Activated naive CD4-positive, alpha-beta T cell treated with anti-CD3 and anti-CD28 coated beads, Interleukin-2, amount 50 U/mL, for 72 hours (primary cell): ENCODE measurements around the gene WDR27. TPM values are rescaled to one million over a fixed set of nuclear protein-coding genes. Genes with fewer than 3 reads are reported as not detected.
"Not testable (repeated sequence)": the region's sequence is repeated elsewhere in the genome, so short reads cannot be mapped to it uniquely, and the experiment has no call there.

Experiments used
- ATAC-seq, 2 donors: fragments of 150-1000 bp; cut with Tn5 transposase; 2 replicates each; pipeline ENCODE4 v1.10.0; 2021; ENCODE audit warnings: mild to moderate bottlenecking in 2 of 2, moderate library complexity in 2 of 2
- DNase-seq, 2 donors: peaks; one replicate each; pipeline ENCODE4 v3.0.0; 2021 to 2022; ENCODE audit warnings: low spot score in 2 of 2
- H3K27ac Mint-ChIP-seq, 2 donors: one replicate each; pipeline ENCODE4 v1.8.0; 2022; ENCODE audit warnings: mild to moderate bottlenecking in 2 of 2, mixed read lengths in 2 of 2
- H3K36me3 Mint-ChIP-seq, 2 donors: one replicate each; pipeline ENCODE4 v1.8.0; 2022; ENCODE audit warnings: mixed read lengths in 2 of 2
- H3K9me3 Mint-ChIP-seq, 2 donors: one replicate each; pipeline ENCODE4 v1.8.0; 2022; ENCODE audit warnings: mixed read lengths in 2 of 2
- total RNA-seq, 2 donors: library from RNA; stranded (reverse); gene quantifications; one replicate each; pipeline ENCODE4 v1.2.3, GENCODE V29; 2022

WDR27 gene
- total RNA-seq, 2 donors from 2014 or later = 28.9 to 48.1 TPM

GRCh38 chr6:169490830-169491229 lies 211.0 kb downstream of the WDR27 start:
- Mint-ChIP-seq H3K27ac (no peak overlapping the region), H3K36me3 (no peaks in the 10 kb centered on the region), H3K9me3 (no peaks in the 10 kb centered on the region)
- no peak for ATAC-seq
- no peak for DNase-seq

GRCh38 chr6:169490246-169490641 lies 211.6 kb downstream of the WDR27 start:
- ATAC-seq = no peak

DNA sequence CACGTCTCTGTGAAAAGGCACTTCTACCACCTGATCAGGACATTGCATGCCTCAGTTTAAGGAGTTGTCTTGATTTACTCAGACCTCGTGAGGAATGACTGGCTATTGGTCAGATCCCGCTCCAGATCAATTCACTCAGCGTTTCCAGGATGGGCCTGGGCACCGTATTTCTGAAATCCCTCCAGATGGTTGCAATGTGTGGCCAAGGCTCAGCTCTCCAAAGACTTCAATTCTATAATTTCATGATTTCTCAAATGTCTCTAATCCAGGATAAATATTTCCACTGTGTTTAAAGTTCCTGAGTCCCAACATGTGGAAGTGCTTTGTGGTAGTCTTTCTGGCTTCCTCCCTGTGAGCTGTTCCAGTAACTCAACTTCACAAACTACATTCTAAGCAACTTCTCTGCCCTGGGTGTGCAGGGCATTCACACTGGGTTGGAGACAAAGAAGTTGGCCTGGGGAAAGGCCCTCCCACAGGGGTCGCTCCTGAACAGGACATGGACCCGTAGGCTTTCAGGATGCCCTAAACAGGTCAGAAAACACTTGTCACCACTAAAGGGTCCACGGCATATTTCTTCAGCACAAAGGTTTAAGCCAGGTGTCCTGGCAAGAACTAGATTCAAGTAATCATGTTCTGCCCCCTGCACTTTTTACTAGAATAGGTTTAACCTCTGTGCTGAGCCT lies 212.1 kb downstream of the WDR27 start:
- Mint-ChIP-seq H3K27ac (no peak overlapping the region), H3K9me3 (peaks cover 0 to 2% of the 10 kb centered on the region in 2 donors), H3K36me3 (peaks cover 0 to 9% of the 10 kb centered on the region in 2 donors)
- DNase-seq (no peak), ATAC-seq (no peak)

More at GRCh38 chr6:169490246-169490641, 211.6 kb downstream of the WDR27 start:
- DNase-seq = no peak
- Mint-ChIP-seq H3K9me3 (no peaks in the 10 kb centered on the region), H3K27ac (no peak overlapping the region), H3K36me3 (peaks cover 0 to 5% of the 10 kb centered on the region in 2 donors)

DNA sequence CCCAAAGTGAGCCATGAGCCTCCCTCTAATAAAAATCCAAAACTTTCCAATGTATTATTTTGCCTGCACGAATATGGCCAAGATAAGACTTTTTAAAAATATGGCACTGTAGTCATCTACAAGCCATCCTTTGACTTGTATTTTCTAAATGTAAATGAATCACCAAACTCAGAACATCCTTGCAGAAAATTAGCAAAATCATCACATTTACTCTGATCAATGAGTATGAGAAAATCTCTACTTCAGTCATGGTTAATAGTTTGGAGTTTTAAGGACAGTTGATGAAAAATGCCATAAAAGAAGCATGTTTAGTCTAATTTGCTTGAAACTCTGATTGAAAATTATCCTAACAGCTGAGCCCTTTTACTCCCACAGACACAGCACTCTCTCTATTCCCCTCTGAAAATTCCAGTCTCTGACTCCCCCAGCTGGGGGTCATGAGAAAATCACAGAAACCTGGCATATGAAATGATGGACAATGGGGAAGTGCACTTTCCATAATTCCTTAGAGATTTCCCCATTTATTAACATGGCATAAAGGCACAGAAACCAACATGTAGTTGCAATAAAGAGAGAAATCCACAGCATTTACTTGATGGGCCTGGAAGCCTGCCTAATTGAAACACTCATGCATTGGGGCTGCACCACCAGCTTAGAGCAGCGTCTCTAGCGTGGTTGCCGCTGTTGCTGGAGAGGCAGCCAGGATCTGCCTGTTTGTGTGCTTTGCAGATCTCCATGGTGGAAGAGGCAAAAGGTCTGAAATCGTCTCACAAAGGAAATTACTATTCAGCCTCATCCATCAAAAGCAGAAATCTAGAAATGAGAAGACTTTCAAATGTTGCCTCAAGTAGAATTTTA lies 214.0 kb downstream of the WDR27 start:
- H3K27ac Mint-ChIP-seq = no peak overlapping the region
- H3K9me3 Mint-ChIP-seq = peaks cover 9 to 15% of the 10 kb centered on the region in 2 donors
- no peak for ATAC-seq
- DNase-seq = no peak
- H3K36me3 Mint-ChIP-seq = peaks cover 5 to 27% of the 10 kb centered on the region in 2 donors

GRCh38 chr6:169479783-169480495 lies 221.9 kb downstream of the WDR27 start:
- no peak for ATAC-seq
- H3K27ac Mint-ChIP-seq = no peak overlapping the region
- peaks cover 19 to 62% of the 10 kb centered on the region in 2 donors for H3K36me3 Mint-ChIP-seq
- H3K9me3 Mint-ChIP-seq = peaks cover 37 to 38% of the 10 kb centered on the region in 2 donors
- DNase-seq = no peak

DNA sequence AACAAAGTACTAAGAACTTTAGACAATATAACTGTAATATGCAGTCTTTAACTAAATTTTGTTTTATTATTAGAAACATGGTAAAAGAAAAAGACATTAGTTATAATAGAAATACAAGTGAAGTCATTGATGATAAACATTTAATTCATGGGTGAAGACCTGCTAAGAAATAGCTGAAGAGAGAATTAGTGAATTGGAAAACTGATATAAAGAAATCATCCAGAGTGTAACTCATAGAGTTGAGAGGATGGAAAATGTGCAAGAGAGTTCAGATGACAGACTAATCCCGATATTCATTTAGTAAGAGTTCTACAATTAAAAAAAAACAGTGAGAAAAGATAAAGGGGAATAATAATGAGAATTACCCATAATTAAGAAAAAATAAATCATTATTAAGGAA lies 227.5 kb downstream of the WDR27 start:
- Mint-ChIP-seq H3K27ac (no peak overlapping the region), H3K36me3 (peaks cover 13 to 38% of the 10 kb centered on the region in 2 donors), H3K9me3 (peaks cover 20 to 24% of the 10 kb centered on the region in 2 donors)
- ATAC-seq = no peak
- DNase-seq = no peak

GRCh38 chr6:169473663-169474062 lies 228.2 kb downstream of the WDR27 start:
- Mint-ChIP-seq H3K36me3 (peaks cover 20 to 39% of the 10 kb centered on the region in 2 donors), H3K27ac (no peak overlapping the region), H3K9me3 (peaks cover 25 to 30% of the 10 kb centered on the region in 2 donors)
- ATAC-seq (no peak), DNase-seq (no peak)

DNA sequence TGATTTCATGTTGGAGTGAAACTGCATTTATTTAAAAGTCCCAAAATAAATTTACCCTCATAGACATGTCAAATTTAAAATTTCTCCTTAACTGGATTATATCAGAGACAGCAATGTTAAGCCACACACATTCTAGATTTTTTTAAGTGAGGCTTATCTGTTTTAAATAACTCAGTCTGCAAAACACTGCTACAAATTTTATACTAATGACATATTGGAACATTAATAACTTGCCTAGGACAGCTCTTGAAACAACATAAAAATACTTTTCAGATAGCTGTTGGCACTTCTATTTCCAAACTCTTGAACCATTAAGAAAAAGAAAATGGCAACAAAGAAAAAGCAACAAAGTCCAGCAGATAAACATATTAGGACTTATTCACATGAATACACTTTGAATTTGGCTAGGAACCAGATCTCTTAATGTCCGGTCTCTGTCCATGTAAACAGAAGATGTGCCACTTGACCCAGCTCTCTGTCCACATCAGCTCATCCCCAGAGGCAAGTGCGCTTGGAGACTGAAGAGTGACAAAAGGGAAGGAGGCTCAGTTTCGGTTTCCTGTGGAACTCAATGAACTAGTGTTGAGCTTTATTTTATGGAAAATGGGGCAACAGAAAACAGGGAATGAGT lies 228.9 kb downstream of the WDR27 start:
- H3K9me3 Mint-ChIP-seq = peaks cover 30 to 35% of the 10 kb centered on the region in 2 donors

GRCh38 chr6:169470790-169471189 lies 231.0 kb downstream of the WDR27 start:
- Mint-ChIP-seq H3K27ac (no peak overlapping the region), H3K36me3 (peaks cover 30 to 52% of the 10 kb centered on the region in 2 donors), H3K9me3 (peaks cover 25 to 30% of the 10 kb centered on the region in 2 donors)
- ATAC-seq (no peak), DNase-seq (no peak)

More for the DNA sequence above, 228.9 kb downstream of the WDR27 start:
- H3K27ac Mint-ChIP-seq = no peak overlapping the region
- peaks cover 25 to 44% of the 10 kb centered on the region in 2 donors for H3K36me3 Mint-ChIP-seq
- no peak for DNase-seq
- ATAC-seq = no peak

- Mint-ChIP-seq H3K9me3 (peaks cover 21% of the 10 kb centered on the region in 2 donors), H3K36me3 (peaks cover 24 to 47% of the 10 kb centered on the region in 2 donors), H3K27ac (no peak overlapping the region)
- ATAC-seq = no peak
- no peak for DNase-seq
Measured at GRCh38 chr6:169469028-169469427, 232.8 kb downstream of the WDR27 start.

DNA sequence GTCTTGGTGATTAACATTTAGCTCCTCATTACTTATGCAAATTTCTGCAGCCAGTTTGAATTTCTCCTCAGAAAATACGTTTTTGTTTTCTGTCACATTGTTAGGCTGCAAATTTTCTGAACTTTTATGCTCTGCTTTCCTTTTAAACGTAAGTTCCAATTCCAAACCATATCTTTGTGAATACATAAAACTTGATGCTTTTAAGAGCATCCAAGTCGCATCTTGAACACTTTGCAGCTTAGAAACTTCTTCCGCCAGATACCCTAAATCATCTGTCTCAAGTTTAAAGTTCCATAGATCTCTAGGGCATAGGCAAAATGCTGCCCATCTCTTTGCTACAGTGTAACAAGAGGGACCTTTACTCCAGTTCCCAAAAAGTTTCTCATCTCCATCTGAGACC lies 234.1 kb downstream of the WDR27 start:
- Mint-ChIP-seq H3K36me3 (peaks cover 24 to 40% of the 10 kb centered on the region in 2 donors), H3K9me3 (peaks cover 21% of the 10 kb centered on the region in 2 donors)
- H3K27ac Mint-ChIP-seq, ATAC-seq, DNase-seq: not testable (repeated sequence)

GRCh38 chr6:169466256-169466655 lies 235.6 kb downstream of the WDR27 start:
- not testable (repeated sequence) for DNase-seq, H3K27ac Mint-ChIP-seq, ATAC-seq
- peaks cover 21 to 25% of the 10 kb centered on the region in 2 donors for H3K9me3 Mint-ChIP-seq
- H3K36me3 Mint-ChIP-seq = peaks cover 24 to 40% of the 10 kb centered on the region in 2 donors

GRCh38 chr6:169457762-169458161 lies 244.1 kb downstream of the WDR27 start:
- H3K27ac Mint-ChIP-seq = no peak overlapping the region
- DNase-seq = no peak
- H3K9me3 Mint-ChIP-seq = peaks cover 4 to 8% of the 10 kb centered on the region in 2 donors
- peaks cover 0 to 6% of the 10 kb centered on the region in 2 donors for H3K36me3 Mint-ChIP-seq
- no peak for ATAC-seq

DNA sequence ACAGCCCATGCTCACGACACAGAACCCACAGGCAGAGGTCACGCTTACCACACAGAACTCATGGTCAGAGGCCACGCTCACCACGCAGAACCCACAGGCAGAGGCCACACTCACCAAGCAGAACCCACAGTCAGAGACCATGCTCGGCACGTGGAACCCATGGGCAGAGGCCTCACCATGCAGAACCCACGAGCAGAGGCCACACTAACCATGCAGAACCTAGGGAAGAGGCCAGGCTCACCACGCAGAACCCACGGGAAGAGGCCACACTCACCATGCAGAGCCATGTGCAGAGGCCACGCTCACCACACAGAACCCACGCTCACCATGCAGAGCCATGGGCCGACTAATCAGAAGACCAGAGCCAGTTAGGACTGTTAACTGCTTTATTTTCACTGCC lies 245.0 kb downstream of the WDR27 start:
- H3K36me3 Mint-ChIP-seq = peaks cover 0 to 6% of the 10 kb centered on the region in 2 donors
- no peak overlapping the region for H3K27ac Mint-ChIP-seq
- no peak for ATAC-seq
- no peak for DNase-seq
- H3K9me3 Mint-ChIP-seq = peaks cover 4 to 8% of the 10 kb centered on the region in 2 donors

GRCh38 chr6:169455470-169455869 lies 246.4 kb downstream of the WDR27 start:
- H3K36me3 Mint-ChIP-seq = peaks cover 0 to 6% of the 10 kb centered on the region in 2 donors
- no peak for DNase-seq
- H3K9me3 Mint-ChIP-seq = peaks cover 0 to 8% of the 10 kb centered on the region in 2 donors
- ATAC-seq = no peak
- H3K27ac Mint-ChIP-seq = no peak overlapping the region

GRCh38 chr6:169454872-169455204 lies 247.0 kb downstream of the WDR27 start:
- Mint-ChIP-seq H3K36me3 (peaks cover 0 to 6% of the 10 kb centered on the region in 2 donors), H3K27ac (no peak overlapping the region), H3K9me3 (peaks cover 0 to 8% of the 10 kb centered on the region in 2 donors)
- no peak for DNase-seq
- no peak for ATAC-seq
